A549 (cell line): Measurements from ENCODE around the gene ARHGEF4. TPM values are rescaled to one million over a fixed set of nuclear protein-coding genes. Genes with fewer than 3 reads are reported as not detected.

Source experiments
- ATAC-seq, 2 experiments: fragments of 200-7000 bp in 1 of 2; fragments of >200 bp in 1 of 2; cut with Nextera tagmentation in 1 of 2; cut with Tn5 transposase in 1 of 2; 3 replicates each; pipeline versions ENCODE4 v1.8.0 to v1.9.1; 2018 to 2020; ENCODE audit warnings: mild to moderate bottlenecking in 1 of 2, moderate library complexity in 1 of 2
- CTCF ChIA-PET: fragments of 300-600 bp; sonication (Branson Sonifier 250); formaldehyde crosslinking; extraction: SDS; loops from one replicate; lab custom pipeline; 2021; ENCODE audit warnings: antibody characterized with exemption, inconsistent platforms; lab: Yijun Ruan, JAX
- POLR2A ChIA-PET: fragments of 350-600 bp; formaldehyde crosslinking; extraction: SDS; loops from one replicate; lab custom pipeline; 2021; ENCODE audit warnings: antibody characterized with exemption, inconsistent platforms; lab: Yijun Ruan, JAX
- DNase-seq, 2 experiments: peaks; one replicate each; pipeline versions ENCODE4 v3.0.0 to v3.0.0-alpha.2; 2011 to 2016; ENCODE audit warnings: low read depth in 1 of 2, low spot score in 1 of 2
- FAIRE-seq: peaks from 2 replicates; lab custom pipeline; 2011; peaks lifted over from hg19 to GRCh38; lab: Jason Lieb, UNC
- H3K27ac ChIP-seq, 2 experiments: fragments of >200 bp; sonication (Bioruptor Twin); formaldehyde crosslinking; 3 replicates each; pipeline ENCODE4 v1.5.1; 2016 to 2017
- H3K4me1 ChIP-seq: fragments of >200 bp; sonication (Bioruptor Twin); formaldehyde crosslinking; 3 replicates; pipeline ENCODE4 v1.6.1; 2016
- H3K4me2 ChIP-seq: fragments of >200 bp; sonication (Bioruptor Twin); formaldehyde crosslinking; 3 replicates; pipeline ENCODE4 v1.6.1; 2016
- H3K4me3 ChIP-seq: fragments of >200 bp; sonication (Bioruptor Twin); formaldehyde crosslinking; 3 replicates; pipeline ENCODE4 v1.5.1; 2016
- H3K9me3 ChIP-seq: fragments of >200 bp; sonication (Bioruptor Twin); formaldehyde crosslinking; 3 replicates; pipeline ENCODE4 v1.6.1; 2016
- ATOH8 ChIP-seq: fragments of 250-450 bp; sonication (Bioruptor Pico); IDR thresholded peaks from 2 replicates; pipeline ENCODE4 v1.5.0; 2020; ENCODE audit warnings: low read depth, mild to moderate bottlenecking, moderate library complexity
- BHLHE40 ChIP-seq: IDR thresholded peaks from 2 replicates; pipeline ENCODE4 v1.6.1; 2012; ENCODE audit warnings: low read depth, low read length, inconsistent platforms
- CHD2 ChIP-seq: fragments of 150-350 bp; IDR thresholded peaks from 2 replicates; pipeline ENCODE4 v1.6.1; 2014; ENCODE audit warnings: low read length; ENCODE audit not compliant: partially characterized antibody
- EHMT2 ChIP-seq: fragments of 200-600 bp; sonication (generic); IDR thresholded peaks from 2 replicates; pipeline ENCODE4 v1.6.1; 2016; ENCODE audit warnings: antibody characterized with exemption, low read depth, mild to moderate bottlenecking, moderate library complexity
- EP300 ChIP-seq, 2 experiments: fragments of >200 bp; sonication (Bioruptor Twin); formaldehyde crosslinking; IDR thresholded peaks; 2 replicates in 1 of 2; 3 replicates in 1 of 2; pipeline ENCODE4 v1.6.1; 2016 to 2017
- FOSL2 ChIP-seq, 2 experiments: fragments of 450-650 bp in 1 of 2; fragments of >200 bp in 1 of 2; sonication (Bioruptor Twin) in 1 of 2; formaldehyde crosslinking; IDR thresholded peaks; 2 replicates each; pipeline versions ENCODE4 v1.5.0 to v1.6.1; 2016 to 2020; ENCODE audit warnings: mild to moderate bottlenecking in 1 of 2, moderate library complexity in 1 of 2
- FOXS1 ChIP-seq: fragments of 250-450 bp; sonication (Bioruptor Pico); IDR thresholded peaks from 2 replicates; pipeline ENCODE4 v1.5.0; 2020; ENCODE audit warnings: mild to moderate bottlenecking, moderate library complexity
- HEYL ChIP-seq: fragments of 250-450 bp; sonication (Bioruptor Pico); IDR thresholded peaks from 2 replicates; pipeline ENCODE4 v1.8.0; 2021; ENCODE audit warnings: mild to moderate bottlenecking, moderate library complexity
- JUNB ChIP-seq: fragments of >200 bp; sonication (Bioruptor Twin); formaldehyde crosslinking; IDR thresholded peaks from 2 replicates; pipeline ENCODE4 v1.6.1; 2016
- MAFK ChIP-seq: fragments of 450-650 bp; IDR thresholded peaks from 2 replicates; pipeline ENCODE4 v1.6.1; 2014; ENCODE audit not compliant: partially characterized antibody
- MAX ChIP-seq: IDR thresholded peaks from 2 replicates; pipeline ENCODE4 v1.6.1; 2012
- MAZ ChIP-seq: fragments of 150-350 bp; IDR thresholded peaks from 2 replicates; pipeline ENCODE4 v1.6.1; 2014; ENCODE audit warnings: antibody characterized with exemption, low read depth, low read length, borderline replicate concordance
- MYC ChIP-seq: IDR thresholded peaks from 2 replicates; pipeline ENCODE4 v1.6.1; 2012; ENCODE audit warnings: mild to moderate bottlenecking, inconsistent platforms, low read length, improper control_type of control experiment, borderline replicate concordance
- NPAS2 ChIP-seq: fragments of 250-450 bp; sonication (Bioruptor Pico); IDR thresholded peaks from 2 replicates; pipeline ENCODE4 v1.8.0; 2022; ENCODE audit warnings: mild to moderate bottlenecking, moderate library complexity, borderline replicate concordance
- RARB ChIP-seq: fragments of 250-450 bp; sonication (Bioruptor Pico); IDR thresholded peaks from 2 replicates; pipeline ENCODE4 v1.8.0; 2021; ENCODE audit warnings: mild to moderate bottlenecking, moderate library complexity
- TP53 ChIP-seq: fragments of 250-450 bp; sonication (Bioruptor Pico); IDR thresholded peaks from 2 replicates; pipeline ENCODE4 v1.5.0; 2021; ENCODE audit warnings: mild to moderate bottlenecking, moderate library complexity
- USF2 ChIP-seq: fragments of 450-650 bp; IDR thresholded peaks from 2 replicates; pipeline ENCODE4 v1.6.1; 2014; ENCODE audit warnings: antibody characterized with exemption
- ZFP36 ChIP-seq: fragments of 450-650 bp; IDR thresholded peaks from 2 replicates; pipeline ENCODE4 v1.6.1; 2014; ENCODE audit warnings: borderline replicate concordance; ENCODE audit not compliant: partially characterized antibody
- WGBS: methylation state at CpG from one replicate; pipeline ENCODE4 v1.1.6; 2017; ENCODE audit errors: missing lambda C conversion rate; 5-methylcytosine and 5-hydroxymethylcytosine counted together
- polyA plus RNA-seq, 4 experiments: library from polyadenylated mRNA; depleted of rRNA in 3 of 4; stranded (reverse); fragments of >200 nt; fragmentation: RNase III in 1 of 4; extraction: RNeasy Plus Mini Kit Qiagen cat#74134 plus additional on column Dnase treatment in 1 of 4; gene quantifications; 2 replicates in 3 of 4; 3 replicates in 1 of 4; pipeline ENCODE4 v1.2.3, GENCODE V29; 2011 to 2017
- TF ChIP-seq, protein P1 (sequence below): IDR thresholded peaks from 2 replicates; pipeline ENCODE4 v1.6.1; 2012; ENCODE audit warnings: low read depth, borderline replicate concordance
- TF ChIP-seq, protein P2 (sequence below): fragments of >200 bp; sonication (Bioruptor Twin); formaldehyde crosslinking; IDR thresholded peaks from 3 replicates; pipeline ENCODE4 v1.5.1; 2016
- TF ChIP-seq, protein P3 (sequence below): IDR thresholded peaks from 2 replicates; pipeline ENCODE4 v1.6.1; 2012
- TF ChIP-seq, protein P4 (sequence below): fragments of 150-350 bp; IDR thresholded peaks from 2 replicates; pipeline ENCODE4 v1.6.1; 2014; ENCODE audit warnings: low read depth, mild to moderate bottlenecking, low read length

The ARHGEF4 gene
- polyA plus RNA-seq, 2 of the 4 experiments (the other 2 are of a cell fraction), result 1.00 to 2.1 TPM

GRCh38 chr2:130798472-130799218 is 38.1 kb upstream of the ARHGEF4 start:
- WGBS, result 86% methylated on average over 24 of the region's 30 CpGs
- Histone ChIP-seq H3K4me2 (peak overlapping the region; percentile 86), H3K9me3 (no peaks in the 10 kb centered on the region), H3K4me3 (peak overlapping the region; percentile 66), H3K27ac (peak overlapping the region; percentile 84 to 95), H3K4me1 (peaks cover 4% of the 10 kb centered on the region; the same call in 1 of the 3 replicates)
- ChIA-PET POLR2A (no interaction called here), CTCF (interaction anchor here (0.8 to 12.0 kb wide), 23 partner anchors 8 to 355 kb away, joined by 3 to 263 read pairs (median 7); no protein-coding TSS in a partner anchor)
- TF ChIP-seq, protein P1, sequence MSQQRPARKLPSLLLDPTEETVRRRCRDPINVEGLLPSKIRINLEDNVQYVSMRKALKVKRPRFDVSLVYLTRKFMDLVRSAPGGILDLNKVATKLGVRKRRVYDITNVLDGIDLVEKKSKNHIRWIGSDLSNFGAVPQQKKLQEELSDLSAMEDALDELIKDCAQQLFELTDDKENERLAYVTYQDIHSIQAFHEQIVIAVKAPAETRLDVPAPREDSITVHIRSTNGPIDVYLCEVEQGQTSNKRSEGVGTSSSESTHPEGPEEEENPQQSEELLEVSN, result no peak
- TF ChIP-seq FOSL2 (IDR thresholded peaks at IDR 0.05) (no peak), FOSL2 (CRISPR knock-in tag; IDR thresholded peaks at IDR 0.05) (no peak), USF2 (no peak), MAFK (peak; percentile 6), FOXS1 (no peak), NPAS2 (no peak), ATOH8 (CRISPR knock-in tag) (no peak), TP53 (no peak)
- DNase-seq (no peak), ATAC-seq (no peak), FAIRE-seq (no peak)

DNA sequence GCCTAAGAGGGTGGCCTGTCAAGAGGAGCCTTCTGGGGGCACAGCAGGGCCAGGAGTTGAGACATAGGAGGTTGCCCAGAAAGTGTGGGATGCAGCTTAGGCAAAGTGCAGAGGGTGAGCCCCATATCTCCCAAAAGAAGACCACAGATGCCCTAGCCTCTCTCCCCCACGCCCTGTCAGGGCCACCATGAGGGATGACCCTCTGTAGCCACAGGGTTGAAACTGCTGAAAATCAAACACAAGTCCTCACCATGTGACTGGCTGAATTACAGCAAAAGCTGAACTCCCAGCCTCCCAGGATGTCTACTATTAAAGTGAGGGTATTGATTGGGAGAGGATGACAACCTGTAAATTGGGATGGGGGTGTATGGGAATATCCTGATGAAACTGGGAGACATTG is 37.4 kb upstream of the ARHGEF4 start:
- WGBS, result 67% methylated on average over 1 of the region's 1 CpG
- TF ChIP-seq, protein P1, result no peak
- TF ChIP-seq MYC, result no peak
- POLR2A ChIA-PET, result no interaction called here
- Histone ChIP-seq H3K4me1 (peaks cover 4% of the 10 kb centered on the region; the same call in 1 of the 3 replicates), H3K27ac (no peak overlapping the region), H3K4me2 (no peak overlapping the region), H3K4me3 (no peak overlapping the region), H3K9me3 (no peaks in the 10 kb centered on the region)
- CTCF ChIA-PET, result interaction anchor here (1.1 to 12.0 kb wide), 13 partner anchors 7 to 355 kb away, joined by 3 to 263 read pairs (median 17); no protein-coding TSS in a partner anchor
- ATAC-seq, result no peak
- no peak for FAIRE-seq
- DNase-seq, result no peak

DNA sequence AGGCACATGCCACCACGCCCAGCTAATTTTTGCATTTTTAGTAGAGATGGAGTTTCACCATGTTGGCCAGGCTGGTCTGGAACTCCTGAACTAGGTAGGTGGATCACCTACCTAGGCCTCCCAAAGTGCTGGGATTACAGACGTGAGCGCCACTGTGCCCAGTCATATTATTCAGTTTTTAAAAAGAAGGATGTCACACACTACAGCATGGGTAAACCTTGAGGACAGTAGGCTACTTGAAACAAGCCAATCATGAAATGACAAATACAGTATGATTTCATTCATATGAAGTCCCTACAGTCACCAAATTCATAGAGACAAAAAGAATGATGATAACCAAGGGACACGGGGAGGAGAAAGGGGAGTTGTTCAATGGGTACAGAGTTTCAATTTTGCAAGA is 31.1 kb upstream of the ARHGEF4 start:
- Histone ChIP-seq H3K9me3 (no peaks in the 10 kb centered on the region; the same call in 2 of the 3 replicates), H3K27ac (no peak overlapping the region), H3K4me3 (no peak overlapping the region), H3K4me2 (no peak overlapping the region), H3K4me1 (peaks cover 7% of the 10 kb centered on the region; the same call in 1 of the 3 replicates)
- ChIA-PET CTCF (no interaction called here), POLR2A (no interaction called here)
- DNase-seq (no peak), ATAC-seq (no peak), FAIRE-seq (no peak)
- no peak for TF ChIP-seq HEYL (CRISPR knock-in tag)
- TF ChIP-seq MAX, result no peak
- TF ChIP-seq BHLHE40, result no peak
- no peak for TF ChIP-seq EP300 (IDR thresholded peaks at IDR 0.05)
- TF ChIP-seq, protein P2, sequence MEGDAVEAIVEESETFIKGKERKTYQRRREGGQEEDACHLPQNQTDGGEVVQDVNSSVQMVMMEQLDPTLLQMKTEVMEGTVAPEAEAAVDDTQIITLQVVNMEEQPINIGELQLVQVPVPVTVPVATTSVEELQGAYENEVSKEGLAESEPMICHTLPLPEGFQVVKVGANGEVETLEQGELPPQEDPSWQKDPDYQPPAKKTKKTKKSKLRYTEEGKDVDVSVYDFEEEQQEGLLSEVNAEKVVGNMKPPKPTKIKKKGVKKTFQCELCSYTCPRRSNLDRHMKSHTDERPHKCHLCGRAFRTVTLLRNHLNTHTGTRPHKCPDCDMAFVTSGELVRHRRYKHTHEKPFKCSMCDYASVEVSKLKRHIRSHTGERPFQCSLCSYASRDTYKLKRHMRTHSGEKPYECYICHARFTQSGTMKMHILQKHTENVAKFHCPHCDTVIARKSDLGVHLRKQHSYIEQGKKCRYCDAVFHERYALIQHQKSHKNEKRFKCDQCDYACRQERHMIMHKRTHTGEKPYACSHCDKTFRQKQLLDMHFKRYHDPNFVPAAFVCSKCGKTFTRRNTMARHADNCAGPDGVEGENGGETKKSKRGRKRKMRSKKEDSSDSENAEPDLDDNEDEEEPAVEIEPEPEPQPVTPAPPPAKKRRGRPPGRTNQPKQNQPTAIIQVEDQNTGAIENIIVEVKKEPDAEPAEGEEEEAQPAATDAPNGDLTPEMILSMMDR, result no peak
- no peak for TF ChIP-seq JUNB
- no peak for TF ChIP-seq ZFP36
- TF ChIP-seq, protein P3, sequence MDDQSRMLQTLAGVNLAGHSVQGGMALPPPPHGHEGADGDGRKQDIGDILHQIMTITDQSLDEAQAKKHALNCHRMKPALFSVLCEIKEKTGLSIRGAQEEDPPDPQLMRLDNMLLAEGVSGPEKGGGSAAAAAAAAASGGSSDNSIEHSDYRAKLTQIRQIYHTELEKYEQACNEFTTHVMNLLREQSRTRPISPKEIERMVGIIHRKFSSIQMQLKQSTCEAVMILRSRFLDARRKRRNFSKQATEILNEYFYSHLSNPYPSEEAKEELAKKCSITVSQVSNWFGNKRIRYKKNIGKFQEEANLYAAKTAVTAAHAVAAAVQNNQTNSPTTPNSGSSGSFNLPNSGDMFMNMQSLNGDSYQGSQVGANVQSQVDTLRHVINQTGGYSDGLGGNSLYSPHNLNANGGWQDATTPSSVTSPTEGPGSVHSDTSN, result no peak
- no peak for TF ChIP-seq RARB (CRISPR knock-in tag)
- TF ChIP-seq MAZ, result no peak
- no peak for TF ChIP-seq EHMT2
- no peak for TF ChIP-seq CHD2
- TF ChIP-seq ATOH8 (CRISPR knock-in tag), result no peak
- TF ChIP-seq, protein P4, sequence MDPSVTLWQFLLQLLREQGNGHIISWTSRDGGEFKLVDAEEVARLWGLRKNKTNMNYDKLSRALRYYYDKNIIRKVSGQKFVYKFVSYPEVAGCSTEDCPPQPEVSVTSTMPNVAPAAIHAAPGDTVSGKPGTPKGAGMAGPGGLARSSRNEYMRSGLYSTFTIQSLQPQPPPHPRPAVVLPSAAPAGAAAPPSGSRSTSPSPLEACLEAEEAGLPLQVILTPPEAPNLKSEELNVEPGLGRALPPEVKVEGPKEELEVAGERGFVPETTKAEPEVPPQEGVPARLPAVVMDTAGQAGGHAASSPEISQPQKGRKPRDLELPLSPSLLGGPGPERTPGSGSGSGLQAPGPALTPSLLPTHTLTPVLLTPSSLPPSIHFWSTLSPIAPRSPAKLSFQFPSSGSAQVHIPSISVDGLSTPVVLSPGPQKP, result no peak
- WGBS, result 54% methylated on average over 4 of the region's 4 CpGs
